Activated CD4-positive, alpha-beta T cell treated with anti-CD3 and anti-CD28 coated beads, Interleukin-2, amount 10 ng/mL, durations not matched to agents 24 days and 14 days (primary cell): ENCODE results near the gene CTIF. TPM values are rescaled to one million over a fixed set of nuclear protein-coding genes. Genes with fewer than 3 reads are reported as not detected.

ENCODE experiments used
- DNase-seq: peaks from one replicate; pipeline ENCODE4 v3.0.0; 2022
- H3K27ac Mint-ChIP-seq: one replicate; pipeline ENCODE4 v1.8.0; 2022; ENCODE audit warnings: mild to moderate bottlenecking, mixed read lengths
- H3K27me3 Mint-ChIP-seq: one replicate; pipeline ENCODE4 v1.8.0; 2022; ENCODE audit warnings: mixed read lengths
- H3K36me3 Mint-ChIP-seq: one replicate; pipeline ENCODE4 v1.8.0; 2022; ENCODE audit warnings: low read depth, mild to moderate bottlenecking, mixed read lengths
- H3K4me1 Mint-ChIP-seq: one replicate; pipeline ENCODE4 v1.8.0; 2021; ENCODE audit warnings: mixed read lengths
- H3K4me3 Mint-ChIP-seq: one replicate; pipeline ENCODE4 v1.8.0; 2022; ENCODE audit warnings: mild to moderate bottlenecking, moderate library complexity, mixed read lengths
- H3K9me3 Mint-ChIP-seq: one replicate; pipeline ENCODE4 v1.8.0; 2021; ENCODE audit warnings: mixed read lengths
- intact Hi-C: fragments of 100-400 bp; cut with micrococcal nuclease; formaldehyde crosslinking; loops from one replicate; pipeline ENCODE4 v1.15.1; 2023
- total RNA-seq: library from RNA; stranded (reverse); gene quantifications from 2 replicates; pipeline ENCODE4 v1.2.3, GENCODE V29; 2022

The CTIF gene
- total RNA-seq, 1 donor from 2014 or later, result 9.5 TPM

- H3K4me1 Mint-ChIP-seq, result peaks cover 3% of the 10 kb centered on the region
- no peak overlapping the region for H3K27ac Mint-ChIP-seq
- no peaks in the 10 kb centered on the region for H3K27me3 Mint-ChIP-seq
- no peaks in the 10 kb centered on the region for H3K36me3 Mint-ChIP-seq
- H3K9me3 Mint-ChIP-seq, result no peaks in the 10 kb centered on the region
- no peak overlapping the region for H3K4me3 Mint-ChIP-seq
- intact Hi-C loops, result no loop called here
- DNase-seq, result no peak
Observed at GRCh38 chr18:48769006-48769636, 230.3 kb downstream of the CTIF start.

- Mint-ChIP-seq H3K4me3 (no peak overlapping the region), H3K36me3 (no peaks in the 10 kb centered on the region), H3K27me3 (no peaks in the 10 kb centered on the region), H3K9me3 (no peaks in the 10 kb centered on the region), H3K27ac (no peak overlapping the region), H3K4me1 (no peaks in the 10 kb centered on the region)
- intact Hi-C loops, result loop anchor here (10.0 kb wide), 2 partner anchors 95 to 675 kb away; no protein-coding TSS in a partner anchor
- no peak for DNase-seq
Observed at GRCh38 chr18:48770243-48770642, 231.4 kb downstream of the CTIF start.

DNA sequence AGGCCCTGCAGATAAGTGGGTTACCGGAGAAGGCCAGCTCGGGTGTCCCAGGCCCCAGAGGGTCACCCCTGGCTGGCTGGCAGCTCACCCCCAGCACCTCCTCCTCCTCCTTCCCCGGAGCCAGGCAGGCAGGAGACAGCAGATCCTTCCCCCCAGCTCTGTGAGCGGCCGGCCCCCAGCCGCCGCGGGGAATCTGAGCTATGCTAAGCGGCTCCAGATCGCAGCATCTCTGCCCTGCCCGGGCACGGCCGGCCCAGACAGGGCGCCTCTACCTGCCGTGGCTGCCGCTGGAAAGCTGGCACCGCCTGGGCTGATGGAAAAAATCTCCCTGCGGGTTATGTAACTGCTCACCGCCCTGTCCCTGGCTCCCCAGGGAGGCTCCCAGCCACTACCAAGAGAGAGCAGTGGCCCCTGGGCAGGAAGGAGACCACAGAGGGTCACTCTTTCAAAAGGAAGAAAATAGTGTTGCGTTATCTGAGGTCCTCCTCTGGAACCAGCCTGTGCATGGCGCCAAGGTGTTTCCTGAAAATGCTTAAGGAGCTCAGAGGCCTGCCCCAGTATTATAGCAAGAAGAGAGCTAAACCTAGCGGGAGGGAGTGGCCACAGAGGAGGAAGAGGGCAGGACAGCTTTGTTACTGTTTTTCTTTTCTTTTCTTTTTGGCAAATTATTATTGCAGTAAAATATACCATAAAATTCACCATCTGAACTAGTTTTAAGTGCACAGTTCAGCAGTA, 233.0 kb downstream of the CTIF start:
- no peaks in the 10 kb centered on the region for H3K4me1 Mint-ChIP-seq
- H3K4me3 Mint-ChIP-seq, result no peak overlapping the region
- no peak overlapping the region for H3K27ac Mint-ChIP-seq
- no peak for DNase-seq
- no peaks in the 10 kb centered on the region for H3K27me3 Mint-ChIP-seq
- H3K9me3 Mint-ChIP-seq, result no peaks in the 10 kb centered on the region
- H3K36me3 Mint-ChIP-seq, result no peaks in the 10 kb centered on the region
- intact Hi-C loops, result loop anchor here (10.0 kb wide), 2 partner anchors 97 to 673 kb away; no protein-coding TSS in a partner anchor

GRCh38 chr18:48772457-48772856, 233.6 kb downstream of the CTIF start:
- DNase-seq, result no peak
- peaks cover 5% of the 10 kb centered on the region for H3K4me1 Mint-ChIP-seq
- no peaks in the 10 kb centered on the region for H3K9me3 Mint-ChIP-seq
- intact Hi-C loops, result loop anchor here (10.0 kb wide), 2 partner anchors 98 to 672 kb away; no protein-coding TSS in a partner anchor
- H3K4me3 Mint-ChIP-seq, result no peak overlapping the region
- H3K36me3 Mint-ChIP-seq, result no peaks in the 10 kb centered on the region
- H3K27me3 Mint-ChIP-seq, result no peaks in the 10 kb centered on the region
- no peak overlapping the region for H3K27ac Mint-ChIP-seq

DNA sequence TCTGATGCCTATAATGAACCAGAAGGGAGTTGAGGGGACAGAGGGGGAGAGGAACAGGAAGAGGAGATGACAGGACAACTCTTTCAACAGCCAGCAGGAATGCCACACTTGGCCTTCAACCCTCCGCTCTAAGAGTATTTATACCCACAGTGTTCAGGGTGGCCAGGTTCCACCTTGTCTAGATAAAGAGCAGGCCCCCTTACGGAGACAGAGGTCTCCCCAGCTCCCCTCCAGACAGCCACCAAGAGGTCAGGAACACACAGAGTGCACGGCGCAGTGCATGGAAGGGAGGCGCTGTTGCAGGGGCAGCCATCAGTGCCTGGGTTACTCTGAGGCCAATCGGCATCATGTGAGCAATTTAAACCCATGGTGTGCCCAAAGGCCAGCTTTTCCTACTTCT, 235.0 kb downstream of the CTIF start:
- intact Hi-C loops, result loop anchor here (10.0 kb wide), 2 partner anchors 99 to 671 kb away; no protein-coding TSS in a partner anchor
- Mint-ChIP-seq H3K27me3 (no peaks in the 10 kb centered on the region), H3K36me3 (no peaks in the 10 kb centered on the region), H3K4me1 (peaks cover 6% of the 10 kb centered on the region), H3K27ac (no peak overlapping the region), H3K4me3 (no peak overlapping the region), H3K9me3 (no peaks in the 10 kb centered on the region)
- no peak for DNase-seq

GRCh38 chr18:48774941-48775340, 236.1 kb downstream of the CTIF start:
- no peak overlapping the region for H3K4me3 Mint-ChIP-seq
- H3K4me1 Mint-ChIP-seq, result peaks cover 6% of the 10 kb centered on the region
- no peak for DNase-seq
- no peaks in the 10 kb centered on the region for H3K36me3 Mint-ChIP-seq
- H3K27ac Mint-ChIP-seq, result no peak overlapping the region
- intact Hi-C loops, result loop anchor here (5.0 to 10.0 kb wide), 3 partner anchors 100 to 670 kb away; no protein-coding TSS in a partner anchor
- H3K9me3 Mint-ChIP-seq, result no peaks in the 10 kb centered on the region
- H3K27me3 Mint-ChIP-seq, result no peaks in the 10 kb centered on the region

GRCh38 chr18:48775372-48776155, 236.7 kb downstream of the CTIF start:
- no peak overlapping the region for H3K27ac Mint-ChIP-seq
- no peaks in the 10 kb centered on the region for H3K27me3 Mint-ChIP-seq

DNA sequence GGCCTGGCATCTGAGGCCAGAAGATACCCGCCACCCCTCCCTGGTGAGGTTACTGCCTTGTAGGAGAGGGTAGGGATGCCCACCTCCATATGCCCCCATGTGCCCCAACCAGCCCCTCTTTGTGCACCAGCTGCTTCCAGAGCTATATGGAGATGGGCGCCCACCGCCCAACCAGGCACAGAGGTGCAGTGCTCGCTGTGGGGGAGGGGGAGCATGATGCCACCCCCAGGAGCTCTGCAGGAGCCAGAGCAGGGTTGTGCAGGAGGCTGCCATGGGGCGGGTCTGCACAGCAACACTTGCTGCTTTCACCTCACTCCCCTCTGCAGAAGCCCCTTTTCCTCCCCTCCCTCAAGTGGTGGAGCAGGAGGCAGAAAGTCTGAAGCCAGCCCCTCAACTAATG, 237.3 kb downstream of the CTIF start:
- H3K27me3 Mint-ChIP-seq, result no peaks in the 10 kb centered on the region
- intact Hi-C loops, result loop anchor here (2.0 to 10.0 kb wide), 5 partner anchors 93 to 669 kb away; no protein-coding TSS in a partner anchor
- H3K4me1 Mint-ChIP-seq, result peaks cover 6% of the 10 kb centered on the region
- H3K4me3 Mint-ChIP-seq, result no peak overlapping the region
- no peak for DNase-seq
- H3K36me3 Mint-ChIP-seq, result no peaks in the 10 kb centered on the region
- no peak overlapping the region for H3K27ac Mint-ChIP-seq
- no peaks in the 10 kb centered on the region for H3K9me3 Mint-ChIP-seq

More at GRCh38 chr18:48775372-48776155, 236.7 kb downstream of the CTIF start:
- no peaks in the 10 kb centered on the region for H3K9me3 Mint-ChIP-seq
- intact Hi-C loops, result loop anchor here (2.0 to 10.0 kb wide), 5 partner anchors 93 to 669 kb away; no protein-coding TSS in a partner anchor
- DNase-seq, result no peak
- no peak overlapping the region for H3K4me3 Mint-ChIP-seq
- H3K36me3 Mint-ChIP-seq, result no peaks in the 10 kb centered on the region
- H3K4me1 Mint-ChIP-seq, result peaks cover 6% of the 10 kb centered on the region

- DNase-seq, result no peak
- Mint-ChIP-seq H3K4me3 (no peak overlapping the region), H3K36me3 (no peaks in the 10 kb centered on the region), H3K9me3 (no peaks in the 10 kb centered on the region), H3K4me1 (peaks cover 6% of the 10 kb centered on the region), H3K27ac (no peak overlapping the region), H3K27me3 (no peaks in the 10 kb centered on the region)
- intact Hi-C loops, result loop anchor here (1.0 to 10.0 kb wide), 7 partner anchors 92 to 668 kb away; no protein-coding TSS in a partner anchor
Observed at GRCh38 chr18:48776641-48777025, 237.8 kb downstream of the CTIF start.

GRCh38 chr18:48777026-48777743, 238.4 kb downstream of the CTIF start:
- no peak overlapping the region for H3K4me3 Mint-ChIP-seq
- intact Hi-C loops, result loop anchor here (1.0 to 10.0 kb wide), 7 partner anchors 92 to 668 kb away; no protein-coding TSS in a partner anchor
- H3K36me3 Mint-ChIP-seq, result no peaks in the 10 kb centered on the region
- DNase-seq, result peak; percentile 91
- no peaks in the 10 kb centered on the region for H3K27me3 Mint-ChIP-seq
- peaks cover 6% of the 10 kb centered on the region for H3K4me1 Mint-ChIP-seq
- H3K9me3 Mint-ChIP-seq, result no peaks in the 10 kb centered on the region
- no peak overlapping the region for H3K27ac Mint-ChIP-seq

- Mint-ChIP-seq H3K9me3 (no peaks in the 10 kb centered on the region), H3K36me3 (no peaks in the 10 kb centered on the region), H3K27me3 (no peaks in the 10 kb centered on the region), H3K27ac (no peak overlapping the region), H3K4me1 (peaks cover 6% of the 10 kb centered on the region), H3K4me3 (no peak overlapping the region)
- intact Hi-C loops, result loop anchor here (1.0 to 10.0 kb wide), 7 partner anchors 91 to 667 kb away; no protein-coding TSS in a partner anchor
- DNase-seq, result no peak
Observed at GRCh38 chr18:48777744-48778116, 238.9 kb downstream of the CTIF start.

DNA sequence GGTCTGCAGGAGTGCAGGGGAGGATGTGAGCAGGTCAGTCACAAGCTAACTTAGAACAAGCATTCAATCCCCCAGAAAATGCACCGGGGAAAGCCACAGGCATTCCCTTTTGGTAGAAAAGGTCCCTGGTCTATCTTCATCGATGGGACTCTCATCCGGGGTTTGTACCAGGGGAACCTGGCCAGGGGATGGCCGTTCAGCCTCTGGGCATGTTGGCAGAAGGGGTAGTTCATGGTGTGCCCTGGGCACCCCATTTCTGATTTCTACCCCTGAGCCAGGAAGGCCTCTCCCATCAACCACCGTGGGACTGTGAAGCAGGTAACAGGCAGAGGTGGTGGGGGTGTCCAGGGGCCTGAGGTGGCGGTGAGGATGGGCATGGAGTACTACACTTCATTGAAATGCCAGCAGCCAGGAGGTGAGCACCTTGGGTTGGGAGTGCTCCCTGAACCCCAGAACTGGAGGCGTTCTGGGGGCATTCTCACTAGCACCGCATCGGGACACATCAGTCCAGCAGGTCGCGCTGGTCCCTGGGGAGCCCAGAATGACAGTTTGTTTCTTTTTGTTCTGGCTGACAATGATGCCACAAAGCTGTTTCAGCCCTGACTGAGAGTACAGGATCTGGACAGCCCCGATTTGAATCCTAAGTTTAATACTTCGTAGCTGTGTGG, 239.6 kb downstream of the CTIF start:
- intact Hi-C loops, result loop anchor here (5.0 to 10.0 kb wide), 3 partner anchors 104 to 666 kb away; no protein-coding TSS in a partner anchor
- H3K27ac Mint-ChIP-seq, result no peak overlapping the region

More for the DNA sequence above, 239.6 kb downstream of the CTIF start:
- no peak for DNase-seq
- H3K4me3 Mint-ChIP-seq, result no peak overlapping the region
- no peaks in the 10 kb centered on the region for H3K27me3 Mint-ChIP-seq
- no peaks in the 10 kb centered on the region for H3K9me3 Mint-ChIP-seq
- H3K4me1 Mint-ChIP-seq, result peaks cover 6% of the 10 kb centered on the region
- H3K36me3 Mint-ChIP-seq, result no peaks in the 10 kb centered on the region
